Measurements from ENCODE around the gene CNGA2. TPM values are rescaled to one million over a fixed set of nuclear protein-coding genes. Genes with fewer than 3 reads are reported as not detected.

Gene CNGA2
- polyA plus RNA-seq, 1 donor from 2014 or later, result not detected

DNA sequence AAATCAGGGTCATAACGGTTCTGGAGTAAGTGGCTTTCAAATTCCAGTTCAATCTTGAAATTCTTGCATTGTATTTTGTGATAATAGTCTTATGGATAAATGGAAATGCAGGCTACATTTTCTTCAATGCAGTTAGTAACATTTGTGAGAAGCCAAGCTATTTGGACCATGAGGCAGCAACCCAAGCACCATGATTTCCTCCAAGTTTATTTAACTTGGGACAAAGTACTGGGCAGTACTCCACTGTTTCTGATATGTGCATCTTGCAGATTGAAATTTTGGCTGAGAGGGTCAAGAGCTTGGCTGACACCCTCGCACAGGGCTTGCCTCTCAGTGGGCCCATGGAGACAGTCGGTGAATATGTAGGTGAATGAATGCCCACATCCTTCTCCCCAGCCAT lies 39.9 kb downstream of the CNGA2 start:
- Histone ChIP-seq H3K4me3 (ENCODE audit: low read length) (no peak overlapping the region), H2AFZ (ENCODE audit: low read depth, low read length) (no peak overlapping the region), H4K20me1 (ENCODE audit: insufficient read depth) (no peaks in the 10 kb centered on the region), H3K27me3 (ENCODE audit: insufficient read depth, low read depth, low read length) (no peaks in the 10 kb centered on the region), H3K27ac (ENCODE audit: low read length) (no peak overlapping the region), H3F3A (ENCODE audit: insufficient read depth, low read length, poor library complexity, severe bottlenecking) (no peaks in the 10 kb centered on the region), H3K79me2 (replicated peaks; ENCODE audit: insufficient read depth, low read length) (no peaks in the 10 kb centered on the region), H3K9me3 (ENCODE audit: low read length) (no peaks in the 10 kb centered on the region), H3K9ac (ENCODE audit: low read length) (no peak overlapping the region), H3K4me2 (ENCODE audit: low read length) (no peak overlapping the region), H3K36me3 (ENCODE audit: insufficient read depth, low read length) (no peaks in the 10 kb centered on the region), H3K9me2 (ENCODE audit: insufficient read depth, low read length) (no peaks in the 10 kb centered on the region)
- TF ChIP-seq EZH2 (IDR thresholded peaks at IDR 0.05; ENCODE audit: borderline replicate concordance, insufficient read depth, low read length, poor library complexity, severe bottlenecking) (no peak), SMC3 (conservative IDR thresholded peaks at IDR 0.05; ENCODE audit: poor library complexity) (no peak), EP300 (conservative IDR thresholded peaks at IDR 0.05; ENCODE audit: poor library complexity, severe bottlenecking) (no peak), TAF1 (IDR thresholded peaks at IDR 0.05; ENCODE audit: low read depth) (no peak), POLR2AphosphoS5 (IDR thresholded peaks at IDR 0.05) (no peak), MXI1 (conservative IDR thresholded peaks at IDR 0.05; ENCODE audit: poor library complexity, severe bottlenecking) (no peak), RAD21 (conservative IDR thresholded peaks at IDR 0.05) (no peak)
- TF ChIP-seq, protein P1, sequence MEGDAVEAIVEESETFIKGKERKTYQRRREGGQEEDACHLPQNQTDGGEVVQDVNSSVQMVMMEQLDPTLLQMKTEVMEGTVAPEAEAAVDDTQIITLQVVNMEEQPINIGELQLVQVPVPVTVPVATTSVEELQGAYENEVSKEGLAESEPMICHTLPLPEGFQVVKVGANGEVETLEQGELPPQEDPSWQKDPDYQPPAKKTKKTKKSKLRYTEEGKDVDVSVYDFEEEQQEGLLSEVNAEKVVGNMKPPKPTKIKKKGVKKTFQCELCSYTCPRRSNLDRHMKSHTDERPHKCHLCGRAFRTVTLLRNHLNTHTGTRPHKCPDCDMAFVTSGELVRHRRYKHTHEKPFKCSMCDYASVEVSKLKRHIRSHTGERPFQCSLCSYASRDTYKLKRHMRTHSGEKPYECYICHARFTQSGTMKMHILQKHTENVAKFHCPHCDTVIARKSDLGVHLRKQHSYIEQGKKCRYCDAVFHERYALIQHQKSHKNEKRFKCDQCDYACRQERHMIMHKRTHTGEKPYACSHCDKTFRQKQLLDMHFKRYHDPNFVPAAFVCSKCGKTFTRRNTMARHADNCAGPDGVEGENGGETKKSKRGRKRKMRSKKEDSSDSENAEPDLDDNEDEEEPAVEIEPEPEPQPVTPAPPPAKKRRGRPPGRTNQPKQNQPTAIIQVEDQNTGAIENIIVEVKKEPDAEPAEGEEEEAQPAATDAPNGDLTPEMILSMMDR (IDR thresholded peaks at IDR 0.05; ENCODE audit: poor library complexity, severe bottlenecking), result no peak
- TF ChIP-seq, protein P2, sequence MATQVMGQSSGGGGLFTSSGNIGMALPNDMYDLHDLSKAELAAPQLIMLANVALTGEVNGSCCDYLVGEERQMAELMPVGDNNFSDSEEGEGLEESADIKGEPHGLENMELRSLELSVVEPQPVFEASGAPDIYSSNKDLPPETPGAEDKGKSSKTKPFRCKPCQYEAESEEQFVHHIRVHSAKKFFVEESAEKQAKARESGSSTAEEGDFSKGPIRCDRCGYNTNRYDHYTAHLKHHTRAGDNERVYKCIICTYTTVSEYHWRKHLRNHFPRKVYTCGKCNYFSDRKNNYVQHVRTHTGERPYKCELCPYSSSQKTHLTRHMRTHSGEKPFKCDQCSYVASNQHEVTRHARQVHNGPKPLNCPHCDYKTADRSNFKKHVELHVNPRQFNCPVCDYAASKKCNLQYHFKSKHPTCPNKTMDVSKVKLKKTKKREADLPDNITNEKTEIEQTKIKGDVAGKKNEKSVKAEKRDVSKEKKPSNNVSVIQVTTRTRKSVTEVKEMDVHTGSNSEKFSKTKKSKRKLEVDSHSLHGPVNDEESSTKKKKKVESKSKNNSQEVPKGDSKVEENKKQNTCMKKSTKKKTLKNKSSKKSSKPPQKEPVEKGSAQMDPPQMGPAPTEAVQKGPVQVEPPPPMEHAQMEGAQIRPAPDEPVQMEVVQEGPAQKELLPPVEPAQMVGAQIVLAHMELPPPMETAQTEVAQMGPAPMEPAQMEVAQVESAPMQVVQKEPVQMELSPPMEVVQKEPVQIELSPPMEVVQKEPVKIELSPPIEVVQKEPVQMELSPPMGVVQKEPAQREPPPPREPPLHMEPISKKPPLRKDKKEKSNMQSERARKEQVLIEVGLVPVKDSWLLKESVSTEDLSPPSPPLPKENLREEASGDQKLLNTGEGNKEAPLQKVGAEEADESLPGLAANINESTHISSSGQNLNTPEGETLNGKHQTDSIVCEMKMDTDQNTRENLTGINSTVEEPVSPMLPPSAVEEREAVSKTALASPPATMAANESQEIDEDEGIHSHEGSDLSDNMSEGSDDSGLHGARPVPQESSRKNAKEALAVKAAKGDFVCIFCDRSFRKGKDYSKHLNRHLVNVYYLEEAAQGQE (IDR thresholded peaks at IDR 0.05; ENCODE audit: borderline replicate concordance), result no peak

DNA sequence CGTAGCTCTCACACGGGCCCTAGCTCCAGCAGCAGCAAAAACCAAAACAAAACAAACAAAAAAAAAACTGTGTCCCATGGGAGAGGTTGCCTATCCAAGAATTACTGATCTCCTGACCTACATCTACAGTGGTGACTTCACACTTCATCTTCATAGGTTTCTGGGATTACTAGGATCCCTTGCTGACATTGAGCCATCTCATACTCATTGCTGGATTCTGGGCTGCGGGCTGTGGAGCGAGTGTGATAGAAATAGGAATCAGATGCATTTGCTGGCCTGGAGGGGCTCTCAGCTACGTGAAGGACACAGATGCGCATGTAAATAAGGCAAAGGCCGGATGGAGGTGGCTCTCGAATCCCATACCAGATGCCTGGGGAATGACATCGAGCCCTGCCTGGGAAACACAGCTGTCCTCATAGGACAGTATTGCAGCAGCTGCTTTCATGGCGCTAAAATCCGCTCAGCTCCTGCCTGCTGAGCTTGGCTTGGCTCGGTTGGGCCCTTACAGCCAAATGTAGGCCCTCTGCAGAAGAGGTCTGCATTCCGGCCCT lies 41.7 kb downstream of the CNGA2 start:
- Histone ChIP-seq H4K20me1 (ENCODE audit: insufficient read depth) (no peaks in the 10 kb centered on the region), H3K36me3 (ENCODE audit: insufficient read depth, low read length) (no peaks in the 10 kb centered on the region), H3K27ac (ENCODE audit: low read length) (no peak overlapping the region), H3F3A (ENCODE audit: insufficient read depth, low read length, poor library complexity, severe bottlenecking) (no peaks in the 10 kb centered on the region), H3K27me3 (ENCODE audit: insufficient read depth, low read depth, low read length) (no peaks in the 10 kb centered on the region), H3K4me3 (ENCODE audit: low read length) (no peak overlapping the region), H3K9me3 (ENCODE audit: low read length) (no peaks in the 10 kb centered on the region), H3K9ac (ENCODE audit: low read length) (no peak overlapping the region), H3K4me2 (ENCODE audit: low read length) (no peak overlapping the region), H2AFZ (ENCODE audit: low read depth, low read length) (no peak overlapping the region), H3K9me2 (ENCODE audit: insufficient read depth, low read length) (no peaks in the 10 kb centered on the region), H3K79me2 (replicated peaks; ENCODE audit: insufficient read depth, low read length) (no peaks in the 10 kb centered on the region)
- TF ChIP-seq RAD21 (conservative IDR thresholded peaks at IDR 0.05) (no peak), EP300 (conservative IDR thresholded peaks at IDR 0.05; ENCODE audit: poor library complexity, severe bottlenecking) (no peak)
